ENCODE data around the gene RHBDF1. TPM values are rescaled to one million over a fixed set of nuclear protein-coding genes. Genes with fewer than 3 reads are reported as not detected.

RHBDF1 gene
- total and polyA plus RNA-seq, 10 of the 15 experiments (the other 5 are each of a cell fraction or from before 2014, with no cell fraction given) = 0.04 to 0.85 (median 0.36) TPM; not detected in 3

DNA sequence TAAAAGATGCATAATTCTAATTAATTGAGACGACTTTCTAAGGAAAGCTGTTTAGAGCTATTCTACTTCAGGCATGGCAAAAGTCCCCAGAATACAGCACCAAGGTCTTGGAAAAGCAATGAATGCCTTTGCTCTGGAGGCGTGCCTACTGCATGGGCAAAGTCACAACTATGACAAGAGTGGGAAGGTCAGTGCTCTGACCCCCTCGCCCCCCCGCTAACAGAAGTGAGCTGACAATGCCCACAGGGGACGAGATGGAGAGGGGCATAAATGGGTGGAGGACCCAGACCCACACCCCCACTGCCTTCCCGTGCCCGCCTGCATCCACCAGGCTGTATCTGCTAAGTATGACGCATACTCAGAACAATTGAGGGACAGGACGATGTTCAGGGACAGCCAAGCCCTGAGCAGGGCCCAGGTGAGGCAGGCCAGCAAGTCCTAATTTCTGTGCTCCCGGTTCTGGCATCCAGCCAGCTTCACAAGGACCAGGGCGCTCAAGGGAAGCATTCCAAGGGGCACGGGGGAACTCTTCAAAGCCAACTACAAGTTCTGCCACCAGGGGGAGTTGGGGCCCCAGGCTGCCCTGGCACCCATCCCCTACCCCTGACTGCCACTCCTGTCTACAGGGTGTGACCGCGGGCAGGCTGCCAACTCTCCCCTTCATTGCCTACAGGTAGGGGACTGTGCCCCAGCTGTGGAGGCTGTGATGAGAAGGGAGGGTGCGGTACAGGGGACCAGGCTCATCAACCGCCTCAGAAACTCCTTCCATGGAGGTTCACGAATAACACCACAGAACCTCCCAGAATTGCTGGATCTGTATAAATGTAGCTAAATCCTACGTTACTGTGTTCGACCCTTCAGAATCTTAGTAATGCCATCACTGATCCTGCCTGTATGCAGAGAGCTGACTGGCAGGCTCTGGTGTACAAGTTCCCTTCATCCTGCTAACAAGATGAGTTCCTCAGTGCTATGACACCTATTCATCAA, 45.2 kb upstream of the RHBDF1 start:
- RAD21 ChIA-PET (ENCODE audit: unreplicated experiment) = no interaction called here
- Histone ChIP-seq H3K9me3 (replicated peaks; ENCODE audit: control insufficient read depth, insufficient read depth, low read length) (no peaks in the 10 kb centered on the region), H3K4me2 (ENCODE audit: control insufficient read depth, insufficient read depth) (no peak overlapping the region), H2AFZ (ENCODE audit: control insufficient read depth, low read depth, low read length) (no peak overlapping the region), H3K27ac (ENCODE audit: control insufficient read depth, insufficient read depth) (no peak overlapping the region), H3K9ac (ENCODE audit: control insufficient read depth, insufficient read depth, low read length) (no peak overlapping the region), H4K20me1 (ENCODE audit: control insufficient read depth, insufficient read depth) (no peaks in the 10 kb centered on the region), H3K4me1 (ENCODE audit: control insufficient read depth, insufficient read depth, low read length) (no peaks in the 10 kb centered on the region), H3K4me3 (no peak overlapping the region), H3K27me3 (replicated peaks in 1 of 2; ENCODE audit: control insufficient read depth in 2 of 2, insufficient read depth in 2 of 2, low read length in 1 of 2) (no peaks in the 10 kb centered on the region), H3K36me3 (ENCODE audit: control insufficient read depth in 2 of 2, insufficient read depth in 2 of 2, low read length in 1 of 2) (peaks cover 8% of the 10 kb centered on the region in 2 experiments; a peak in 3 of 4 replicates), H3K79me2 (ENCODE audit: control insufficient read depth, insufficient read depth, low read length) (no peaks in the 10 kb centered on the region)
- DNase-seq (ENCODE audit: low read depth, low spot score) = no peak
- intact Hi-C loops (cut with micrococcal nuclease; ENCODE audit: unreplicated experiment) = loop anchor here (2.0 kb wide), 1 partner anchor 63 kb away; the partner anchor contains the start of gene HBQ1
- in situ Hi-C loops (cut with MboI) = no loop called here
- SMC1A ChIA-PET (ENCODE audit: uncharacterized antibody, unreplicated experiment) = interaction anchor here (0.8 to 3.3 kb wide), 4 partner anchors 16 to 245 kb away, joined by 3 to 12 read pairs (median 4); no protein-coding TSS in a partner anchor
- 71% methylated on average over 19 of the region's 19 CpGs for WGBS (ENCODE audit: insufficient coverage, insufficient replicate concordance, low lambda C conversion rate, missing lambda C conversion rate)
- no peak for FAIRE-seq
- CTCF ChIA-PET = interaction anchor here (0.9 to 4.9 kb wide), 13 partner anchors 8 to 253 kb away, joined by 3 to 37 read pairs (median 3); partner anchors contain the start of gene MRPL28
- BruUV-seq (replicated peaks) = no TSS peak
- ATAC-seq = peak; percentile 95
- POLR2A ChIA-PET = no interaction called here
- no peak for TF ChIP-seq ZNF592 (IDR thresholded peaks at IDR 0.05)
- TF ChIP-seq PML (IDR thresholded peaks at IDR 0.05; ENCODE audit: low read length) = no peak
- peak; percentile 37; the same call in 1 of the 2 replicates for TF ChIP-seq YY1 (IDR thresholded peaks at IDR 0.05; ENCODE audit: low read depth, low read length)
- TF ChIP-seq, protein P1, sequence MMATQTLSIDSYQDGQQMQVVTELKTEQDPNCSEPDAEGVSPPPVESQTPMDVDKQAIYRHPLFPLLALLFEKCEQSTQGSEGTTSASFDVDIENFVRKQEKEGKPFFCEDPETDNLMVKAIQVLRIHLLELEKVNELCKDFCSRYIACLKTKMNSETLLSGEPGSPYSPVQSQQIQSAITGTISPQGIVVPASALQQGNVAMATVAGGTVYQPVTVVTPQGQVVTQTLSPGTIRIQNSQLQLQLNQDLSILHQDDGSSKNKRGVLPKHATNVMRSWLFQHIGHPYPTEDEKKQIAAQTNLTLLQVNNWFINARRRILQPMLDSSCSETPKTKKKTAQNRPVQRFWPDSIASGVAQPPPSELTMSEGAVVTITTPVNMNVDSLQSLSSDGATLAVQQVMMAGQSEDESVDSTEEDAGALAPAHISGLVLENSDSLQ (IDR thresholded peaks at IDR 0.05) = peak; percentile 21; the same call in 1 of the 2 replicates
- peak; percentile 75 for TF ChIP-seq SMC3 (IDR thresholded peaks at IDR 0.05; ENCODE audit: borderline replicate concordance, low read length)
- 0 out of 4 replicates have a peak, but pooled peaks of 1 of the 2 experiments have one; percentile 8 for TF ChIP-seq IKZF2 (IDR thresholded peaks at IDR 0.05)
- TF ChIP-seq RAD21 (IDR thresholded peaks at IDR 0.05; ENCODE audit: insufficient read depth, low read depth, low read length) = peak; percentile 45
- TF ChIP-seq, protein P2, sequence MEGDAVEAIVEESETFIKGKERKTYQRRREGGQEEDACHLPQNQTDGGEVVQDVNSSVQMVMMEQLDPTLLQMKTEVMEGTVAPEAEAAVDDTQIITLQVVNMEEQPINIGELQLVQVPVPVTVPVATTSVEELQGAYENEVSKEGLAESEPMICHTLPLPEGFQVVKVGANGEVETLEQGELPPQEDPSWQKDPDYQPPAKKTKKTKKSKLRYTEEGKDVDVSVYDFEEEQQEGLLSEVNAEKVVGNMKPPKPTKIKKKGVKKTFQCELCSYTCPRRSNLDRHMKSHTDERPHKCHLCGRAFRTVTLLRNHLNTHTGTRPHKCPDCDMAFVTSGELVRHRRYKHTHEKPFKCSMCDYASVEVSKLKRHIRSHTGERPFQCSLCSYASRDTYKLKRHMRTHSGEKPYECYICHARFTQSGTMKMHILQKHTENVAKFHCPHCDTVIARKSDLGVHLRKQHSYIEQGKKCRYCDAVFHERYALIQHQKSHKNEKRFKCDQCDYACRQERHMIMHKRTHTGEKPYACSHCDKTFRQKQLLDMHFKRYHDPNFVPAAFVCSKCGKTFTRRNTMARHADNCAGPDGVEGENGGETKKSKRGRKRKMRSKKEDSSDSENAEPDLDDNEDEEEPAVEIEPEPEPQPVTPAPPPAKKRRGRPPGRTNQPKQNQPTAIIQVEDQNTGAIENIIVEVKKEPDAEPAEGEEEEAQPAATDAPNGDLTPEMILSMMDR (IDR thresholded peaks at IDR 0.05 in 2 of 3, conservative IDR thresholded peaks at IDR 0.05 in 1 of 3; ENCODE audit: control insufficient read depth in 2 of 3, extremely low read depth in 1 of 3, insufficient read depth in 1 of 3, low read depth in 3 of 3, low read length in 3 of 3) = peak; percentile 69 to 78 (median 71)
- TF ChIP-seq IKZF1 (conservative IDR thresholded peaks at IDR 0.05) = peak; percentile 19; the same call in 1 of the 2 replicates
- TF ChIP-seq BHLHE40 (IDR thresholded peaks at IDR 0.05; ENCODE audit: borderline replicate concordance in 1 of 2, low read depth in 2 of 2, low read length in 1 of 2) = peak in 1 of 2 experiments; percentile 15; a peak in 1 of 4 replicates
- TF ChIP-seq ZSCAN29 (IDR thresholded peaks at IDR 0.05) = no peak
- TF ChIP-seq MTA2 (IDR thresholded peaks at IDR 0.05; ENCODE audit: low read depth) = 0 out of 2 replicates have a peak, but pooled peaks have one; percentile 9
